HCT116 (cell line): ENCODE results near the gene GOLGA3. TPM values are rescaled to one million over a fixed set of nuclear protein-coding genes. Genes with fewer than 3 reads are reported as not detected.

ENCODE experiments used
- ATAC-seq: fragments of 200-7000 bp; cut with Tn5 transposase; 2 replicates; pipeline ENCODE4 v1.9.1; 2020; ENCODE audit warnings: mild to moderate bottlenecking, moderate library complexity
- BruUV-seq: library from RNA; stranded (reverse); fragments of 400-500 nt; replicated peaks from 2 replicates; lab custom pipeline; 2021; lab: Mats Ljungman, UMichigan
- CTCF ChIA-PET: fragments of 300-600 bp; sonication (Branson Sonifier 250); formaldehyde crosslinking; loops from one replicate; lab custom pipeline; 2021; ENCODE audit warnings: antibody characterized with exemption; lab: Charles Lee
- POLR2A ChIA-PET: fragments of 300-600, 350-600 bp; sonication (Branson Sonifier 250); formaldehyde crosslinking; loops from one replicate; lab custom pipeline; 2021; ENCODE audit warnings: antibody characterized with exemption; lab: Charles Lee
- RAD21 ChIA-PET, 2 experiments: fragments of 300-600 bp; sonication (Branson Sonifier 250); formaldehyde crosslinking; loops; one replicate each; lab custom pipeline; 2023; ENCODE audit warnings: low total read pairs in 2 of 2; ENCODE audit not compliant: uncharacterized antibody in 2 of 2, unreplicated experiment in 2 of 2, low non-redundant PET in 1 of 2; lab: Charles Lee
- DNase-seq: peaks from one replicate; pipeline ENCODE4 v3.0.0-alpha.2; 2010; ENCODE audit warnings: low read depth, low spot score
- H2AFZ ChIP-seq: fragments of 200-600 bp; shearing (Covaris generic), sonication (generic); 2 replicates; pipeline ENCODE4 v1.6.1; 2017; ENCODE audit warnings: low read depth, mixed run types, mixed read lengths, antibody characterized with exemption, low read length; ENCODE audit not compliant: poor library complexity, severe bottlenecking
- H3K27ac ChIP-seq: 2 replicates; pipeline ENCODE4 v1.5.1; 2012; ENCODE audit warnings: low read depth, low read length
- H3K27me3 ChIP-seq: fragments of 200-600 bp; sonication (generic); 2 replicates; pipeline ENCODE4 v1.6.1; 2016; ENCODE audit warnings: mixed run types, low read length, mixed read lengths; ENCODE audit not compliant: insufficient read depth
- H3K36me3 ChIP-seq, 2 experiments: fragments of 200-500 bp in 1 of 2; fragments of 200-600 bp in 1 of 2; sonication (Bioruptor generic) in 1 of 2; sonication (generic) in 1 of 2; 2 replicates each; pipeline versions ENCODE4 v1.5.1 to v1.6.1; 2014 to 2016; ENCODE audit warnings: low read length in 2 of 2, inconsistent platforms in 1 of 2, mixed read lengths in 1 of 2, mixed run types in 1 of 2; ENCODE audit not compliant: insufficient read depth in 2 of 2, control insufficient read depth in 1 of 2
- H3K4me1 ChIP-seq, 2 experiments: fragments of 200-600 bp in 1 of 2; sonication (generic) in 1 of 2; 2 replicates each; pipeline versions ENCODE4 v1.5.1 to v1.6.1; 2012 to 2017; ENCODE audit warnings: low read length in 2 of 2, inconsistent platforms in 1 of 2, mild to moderate bottlenecking in 1 of 2, mixed read lengths in 1 of 2, mixed run types in 1 of 2, moderate library complexity in 1 of 2; ENCODE audit not compliant: insufficient read depth in 2 of 2, control insufficient read depth in 1 of 2
- H3K4me2 ChIP-seq: fragments of 200-600 bp; sonication (generic); 2 replicates; pipeline ENCODE4 v1.6.1; 2017; ENCODE audit warnings: mixed run types, low read length, mixed read lengths
- H3K4me3 ChIP-seq, 2 experiments: fragments of 200-600 bp in 1 of 2; sonication (generic) in 1 of 2; replicated peaks in 1 of 2; 2 replicates each; pipeline ENCODE4 v1.5.1; 2011 to 2016; ENCODE audit warnings: low read length in 2 of 2, control low read depth in 1 of 2, low read depth in 1 of 2, mild to moderate bottlenecking in 1 of 2, mixed read lengths in 1 of 2, mixed run types in 1 of 2
- H3K79me2 ChIP-seq: fragments of 200-600 bp; sonication (generic); 2 replicates; pipeline ENCODE4 v1.6.1; 2017; ENCODE audit warnings: mild to moderate bottlenecking, mixed run types, low read length, moderate library complexity, mixed read lengths; ENCODE audit not compliant: insufficient read depth
- H3K9ac ChIP-seq: fragments of 200-600 bp; sonication (generic); 2 replicates; pipeline ENCODE4 v1.6.1; 2016; ENCODE audit warnings: low read length, mixed read lengths
- H3K9me2 ChIP-seq: fragments of 200-600 bp; sonication (generic), shearing (Covaris generic); 2 replicates; pipeline ENCODE4 v1.6.1; 2017; ENCODE audit warnings: mixed run types, mild to moderate bottlenecking, moderate library complexity; ENCODE audit not compliant: insufficient read depth
- H3K9me3 ChIP-seq, 2 experiments: fragments of 200-500 bp in 1 of 2; fragments of 200-600 bp in 1 of 2; sonication (Bioruptor generic) in 1 of 2; sonication (generic) in 1 of 2; 2 replicates each; pipeline ENCODE4 v1.6.1; 2014 to 2017; ENCODE audit warnings: low read length in 2 of 2, mixed read lengths in 2 of 2, inconsistent platforms in 1 of 2, low read depth in 1 of 2, mild to moderate bottlenecking in 1 of 2, mixed run types in 1 of 2, moderate library complexity in 1 of 2; ENCODE audit not compliant: control insufficient read depth in 1 of 2, insufficient read depth in 1 of 2
- H4K20me1 ChIP-seq: fragments of 200-600 bp; sonication (generic), shearing (Covaris generic); 2 replicates; pipeline ENCODE4 v1.6.1; 2017; ENCODE audit warnings: mixed run types, mild to moderate bottlenecking, moderate library complexity; ENCODE audit not compliant: insufficient read depth
- CEBPB ChIP-seq: IDR thresholded peaks from 2 replicates; pipeline ENCODE4 v1.6.1; 2012; ENCODE audit warnings: low read depth
- RAD21 ChIP-seq: IDR thresholded peaks from 2 replicates; pipeline ENCODE4 v1.6.1; 2012; ENCODE audit warnings: low read depth, mild to moderate bottlenecking
- SIN3A ChIP-seq: IDR thresholded peaks from 2 replicates; pipeline ENCODE4 v1.6.1; 2012; ENCODE audit warnings: low read depth
- TCF7L2 ChIP-seq: IDR thresholded peaks from 2 replicates; pipeline ENCODE4 v1.7.0; 2011; ENCODE audit warnings: borderline replicate concordance, inconsistent platforms; ENCODE audit not compliant: insufficient read depth, insufficient read length; ENCODE audit errors: extremely low read depth
- YY1 ChIP-seq: IDR thresholded peaks from 2 replicates; pipeline ENCODE4 v1.6.1; 2011; ENCODE audit warnings: low read length, low read depth, moderate library complexity, mild to moderate bottlenecking; ENCODE audit not compliant: insufficient replicate concordance; ENCODE audit errors: extremely low read depth
- intact Hi-C: fragments of 100-400 bp; cut with micrococcal nuclease; formaldehyde crosslinking; loops from 2 replicates; pipeline ENCODE4 v1.10.0; 2022
- total RNA-seq: library from RNA; stranded (reverse); gene quantifications from one replicate; pipeline ENCODE4 v1.2.1, GENCODE V29; 2021; ENCODE audit not compliant: unreplicated experiment
- TF ChIP-seq, protein P1 (sequence below), 3 experiments: fragments of 200-600 bp in 1 of 3; sonication (generic) in 1 of 3; IDR thresholded peaks in 2 of 3; conservative IDR thresholded peaks in 1 of 3; 2 replicates each; pipeline ENCODE4 v1.5.1; 2012 to 2017; ENCODE audit warnings: low read depth in 2 of 3, low read length in 2 of 3, antibody characterized with exemption in 1 of 3, borderline replicate concordance in 1 of 3, control low read depth in 1 of 3, mild to moderate bottlenecking in 1 of 3, mixed read lengths in 1 of 3, mixed run types in 1 of 3, moderate library complexity in 1 of 3; ENCODE audit not compliant: insufficient read depth in 1 of 3

The GOLGA3 gene
- total RNA-seq, 1 experiment from 2014 or later = 35.1 TPM

- no peaks in the 10 kb centered on the region for H3K27me3 ChIP-seq
- no TSS peak for BruUV-seq
- H3K4me1 ChIP-seq = peaks cover 0 to 2% of the 10 kb centered on the region in 2 experiments; a peak in 1 of 4 replicates
- POLR2A ChIA-PET = no interaction called here
- peaks cover 3% of the 10 kb centered on the region; the same call in 1 of the 2 replicates for H4K20me1 ChIP-seq
- peaks cover 10% of the 10 kb centered on the region; the same call in 1 of the 2 replicates for H3K79me2 ChIP-seq
- DNase-seq = no peak
- H3K36me3 ChIP-seq = peaks cover 46 to 51% of the 10 kb centered on the region in 2 experiments
- ATAC-seq = no peak
- H3K4me3 ChIP-seq = no peak overlapping the region
- H3K27ac ChIP-seq = no peak overlapping the region
- RAD21 ChIA-PET = no interaction called here
- H3K4me2 ChIP-seq = no peak overlapping the region
- intact Hi-C loops = no loop called here
- H3K9me2 ChIP-seq = no peaks in the 10 kb centered on the region
- TF ChIP-seq TCF7L2 (no peak), YY1 (no peak), CEBPB (no peak), SIN3A (no peak), RAD21 (no peak)
- TF ChIP-seq, protein P1, sequence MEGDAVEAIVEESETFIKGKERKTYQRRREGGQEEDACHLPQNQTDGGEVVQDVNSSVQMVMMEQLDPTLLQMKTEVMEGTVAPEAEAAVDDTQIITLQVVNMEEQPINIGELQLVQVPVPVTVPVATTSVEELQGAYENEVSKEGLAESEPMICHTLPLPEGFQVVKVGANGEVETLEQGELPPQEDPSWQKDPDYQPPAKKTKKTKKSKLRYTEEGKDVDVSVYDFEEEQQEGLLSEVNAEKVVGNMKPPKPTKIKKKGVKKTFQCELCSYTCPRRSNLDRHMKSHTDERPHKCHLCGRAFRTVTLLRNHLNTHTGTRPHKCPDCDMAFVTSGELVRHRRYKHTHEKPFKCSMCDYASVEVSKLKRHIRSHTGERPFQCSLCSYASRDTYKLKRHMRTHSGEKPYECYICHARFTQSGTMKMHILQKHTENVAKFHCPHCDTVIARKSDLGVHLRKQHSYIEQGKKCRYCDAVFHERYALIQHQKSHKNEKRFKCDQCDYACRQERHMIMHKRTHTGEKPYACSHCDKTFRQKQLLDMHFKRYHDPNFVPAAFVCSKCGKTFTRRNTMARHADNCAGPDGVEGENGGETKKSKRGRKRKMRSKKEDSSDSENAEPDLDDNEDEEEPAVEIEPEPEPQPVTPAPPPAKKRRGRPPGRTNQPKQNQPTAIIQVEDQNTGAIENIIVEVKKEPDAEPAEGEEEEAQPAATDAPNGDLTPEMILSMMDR (IDR thresholded peaks at IDR 0.05 in 2 of 3, conservative IDR thresholded peaks at IDR 0.05 in 1 of 3; ENCODE audit: borderline replicate concordance in 1 of 3, insufficient read depth in 1 of 3, low read depth in 2 of 3, low read length in 2 of 3) = no peak
- H3K9ac ChIP-seq = no peak overlapping the region
- no peaks in the 10 kb centered on the region for H3K9me3 ChIP-seq
- CTCF ChIA-PET = no interaction called here
- no peak overlapping the region for H2AFZ ChIP-seq
These were observed 104.0 kb downstream of the GOLGA3 start for GRCh38 chr12:132724506-132725241.
